IPS-15b (cell line): ENCODE data around the gene APOE.
"Not testable (repeated sequence)": the region's sequence is repeated elsewhere in the genome, so short reads cannot be mapped to it uniquely, and the experiment has no call there.

ENCODE experiments used
- H3K27me3 ChIP-seq: one replicate; pipeline ENCODE4 v1.6.1; 2013; ENCODE audit warnings: low read length; ENCODE audit not compliant: control insufficient read depth, insufficient read depth
- H3K36me3 ChIP-seq: one replicate; pipeline ENCODE4 v1.6.1; 2013; ENCODE audit warnings: low read length; ENCODE audit not compliant: control insufficient read depth, insufficient read depth
- H3K4me1 ChIP-seq: one replicate; pipeline ENCODE4 v1.6.1; 2013; ENCODE audit warnings: mild to moderate bottlenecking, low read length; ENCODE audit not compliant: control insufficient read depth, insufficient read depth
- H3K4me3 ChIP-seq: one replicate; pipeline ENCODE4 v1.5.1; 2013; ENCODE audit warnings: low read depth, low read length
- H3K9ac ChIP-seq: one replicate; pipeline ENCODE4 v1.6.1; 2013; ENCODE audit warnings: low read depth, mild to moderate bottlenecking, low read length
- H3K9me3 ChIP-seq: one replicate; pipeline ENCODE4 v1.6.1; 2013; ENCODE audit warnings: mild to moderate bottlenecking, low read length; ENCODE audit not compliant: control insufficient read depth, insufficient read depth

Gene APOE

DNA sequence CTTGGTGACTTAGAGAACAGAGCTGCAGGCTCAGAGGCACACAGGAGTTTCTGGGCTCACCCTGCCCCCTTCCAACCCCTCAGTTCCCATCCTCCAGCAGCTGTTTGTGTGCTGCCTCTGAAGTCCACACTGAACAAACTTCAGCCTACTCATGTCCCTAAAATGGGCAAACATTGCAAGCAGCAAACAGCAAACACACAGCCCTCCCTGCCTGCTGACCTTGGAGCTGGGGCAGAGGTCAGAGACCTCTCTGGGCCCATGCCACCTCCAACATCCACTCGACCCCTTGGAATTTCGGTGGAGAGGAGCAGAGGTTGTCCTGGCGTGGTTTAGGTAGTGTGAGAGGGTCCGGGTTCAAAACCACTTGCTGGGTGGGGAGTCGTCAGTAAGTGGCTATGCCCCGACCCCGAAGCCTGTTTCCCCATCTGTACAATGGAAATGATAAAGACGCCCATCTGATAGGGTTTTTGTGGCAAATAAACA, 18.7 kb downstream of the APOE start:
- H3K4me1 ChIP-seq, result no peaks in the 10 kb centered on the region
- H3K27me3 ChIP-seq, result no peaks in the 10 kb centered on the region
- H3K9me3 ChIP-seq, result no peaks in the 10 kb centered on the region
- H3K4me3 ChIP-seq, result no peak overlapping the region
- no peaks in the 10 kb centered on the region for H3K36me3 ChIP-seq
- no peak overlapping the region for H3K9ac ChIP-seq

DNA sequence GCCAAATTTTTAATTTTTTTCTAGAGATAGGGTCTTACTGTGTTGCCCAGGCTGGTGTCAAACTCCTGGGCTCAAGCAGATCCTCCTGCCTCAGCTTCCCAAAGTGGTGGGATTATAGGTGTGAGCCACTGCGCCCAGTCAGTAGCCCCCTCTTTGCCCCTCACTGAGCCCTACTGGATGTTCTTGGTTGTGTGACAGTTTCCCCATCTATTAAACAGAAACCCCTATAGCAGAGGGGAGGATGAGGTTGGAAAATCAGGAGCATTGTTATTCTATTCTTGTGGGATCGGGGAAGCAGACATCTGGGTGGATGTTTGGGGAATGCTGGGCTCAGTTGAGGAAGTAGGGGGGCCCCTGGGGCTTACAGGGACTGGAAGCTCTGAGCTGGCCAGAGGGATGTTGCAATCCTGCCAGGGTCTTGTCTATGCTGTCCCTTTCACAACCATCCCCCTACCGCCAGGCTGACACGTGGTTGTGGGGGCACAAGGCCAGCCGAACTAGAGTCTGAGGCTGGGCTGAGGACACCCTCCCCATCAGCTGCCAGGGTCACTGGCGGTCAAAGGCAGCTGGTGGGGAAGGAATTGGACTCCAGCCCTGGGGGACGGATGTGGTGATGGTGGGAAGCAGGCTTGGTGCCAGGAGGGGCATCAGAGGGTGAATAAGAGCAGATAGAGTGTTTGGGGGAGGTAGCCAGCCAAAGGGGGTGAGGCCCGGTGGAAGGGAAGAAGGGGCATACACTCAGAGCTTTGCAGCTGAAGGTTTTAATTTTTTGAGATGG, 19.7 kb downstream of the APOE start:
- Histone ChIP-seq H3K9ac (no peak overlapping the region), H3K36me3 (no peaks in the 10 kb centered on the region), H3K9me3 (no peaks in the 10 kb centered on the region), H3K4me1 (no peaks in the 10 kb centered on the region), H3K27me3 (no peaks in the 10 kb centered on the region), H3K4me3 (no peak overlapping the region)

DNA sequence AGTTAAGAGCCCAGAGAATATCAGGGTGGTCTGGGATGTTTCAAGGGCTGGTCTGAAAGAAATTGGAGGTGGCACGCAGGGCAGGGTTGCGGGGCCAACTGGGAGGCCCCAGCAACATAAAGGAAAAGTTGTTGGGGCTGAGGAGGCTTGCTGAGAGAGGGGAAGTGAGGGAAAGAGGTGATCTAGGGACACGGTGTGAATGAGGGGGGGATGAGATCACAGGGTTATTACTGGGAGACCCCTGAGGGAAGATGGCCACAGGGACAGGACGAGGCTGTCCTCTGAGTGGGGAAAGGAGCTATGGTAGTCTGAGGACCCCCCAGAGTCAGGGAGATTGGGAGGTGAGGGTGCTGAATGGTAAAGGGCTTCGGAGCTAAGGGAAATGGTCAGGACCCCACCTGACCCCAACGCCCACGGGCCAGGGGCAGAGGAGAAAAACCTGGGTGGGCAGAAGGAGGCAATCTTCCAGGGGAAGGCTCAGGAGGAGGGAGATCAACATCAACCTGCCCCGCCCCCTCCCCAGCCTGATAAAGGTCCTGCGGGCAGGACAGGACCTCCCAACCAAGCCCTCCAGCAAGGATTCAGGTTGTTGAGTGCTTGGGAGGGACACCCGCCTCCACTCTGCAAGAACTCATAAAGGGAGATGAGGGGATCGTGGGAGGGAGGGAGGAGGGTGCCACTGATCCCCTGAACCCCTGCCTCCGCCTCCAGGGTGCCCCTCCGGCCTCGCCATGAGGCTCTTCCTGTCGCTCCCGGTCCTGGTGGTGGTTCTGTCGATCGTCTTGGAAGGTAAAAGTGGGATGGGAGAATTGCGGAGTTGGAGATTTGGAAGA, 20.9 kb downstream of the APOE start:
- peak overlapping the region; percentile 37 for H3K4me3 ChIP-seq
- H3K9ac ChIP-seq, H3K9me3 ChIP-seq, H3K27me3 ChIP-seq, H3K4me1 ChIP-seq, H3K36me3 ChIP-seq: not testable (repeated sequence)

DNA sequence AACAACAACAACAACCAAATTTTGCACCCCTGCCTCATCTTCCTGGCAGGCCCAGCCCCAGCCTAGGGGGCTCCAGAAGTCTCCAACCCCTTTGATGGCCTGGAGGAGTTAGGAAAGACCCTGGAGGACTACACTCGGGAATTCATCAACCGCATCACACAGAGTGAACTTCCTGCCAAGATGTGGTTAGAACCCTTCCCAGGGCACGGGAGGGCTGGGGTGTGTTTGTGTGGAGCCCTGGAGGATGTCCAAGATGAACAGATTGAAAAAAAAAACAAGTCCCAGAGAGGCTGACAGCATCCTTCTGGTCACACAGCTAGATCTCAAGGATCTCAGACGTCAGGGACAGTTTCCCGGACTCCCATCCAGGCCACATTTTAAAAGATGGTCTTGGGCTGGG, 22.1 kb downstream of the APOE start:
- Histone ChIP-seq H3K9me3 (no peaks in the 10 kb centered on the region), H3K9ac (no peak overlapping the region), H3K36me3 (no peaks in the 10 kb centered on the region), H3K4me1 (no peaks in the 10 kb centered on the region), H3K27me3 (no peaks in the 10 kb centered on the region), H3K4me3 (no peak overlapping the region)

GRCh38 chr19:44930088-44930487, 24.5 kb downstream of the APOE start:
- H3K9ac ChIP-seq, result no peak overlapping the region
- H3K27me3 ChIP-seq, result no peaks in the 10 kb centered on the region
- H3K4me1 ChIP-seq, result no peaks in the 10 kb centered on the region
- no peaks in the 10 kb centered on the region for H3K36me3 ChIP-seq
- H3K9me3 ChIP-seq, result no peaks in the 10 kb centered on the region
- H3K4me3 ChIP-seq, result no peak overlapping the region

- Histone ChIP-seq H3K36me3 (no peaks in the 10 kb centered on the region), H3K9me3 (no peaks in the 10 kb centered on the region), H3K4me3 (no peak overlapping the region), H3K9ac (no peak overlapping the region), H3K4me1 (no peaks in the 10 kb centered on the region), H3K27me3 (no peaks in the 10 kb centered on the region)
Measured at GRCh38 chr19:44931541-44931940, 25.9 kb downstream of the APOE start.

- Histone ChIP-seq H3K4me1 (no peaks in the 10 kb centered on the region), H3K9ac (no peak overlapping the region), H3K4me3 (no peak overlapping the region), H3K9me3 (no peaks in the 10 kb centered on the region), H3K36me3 (no peaks in the 10 kb centered on the region), H3K27me3 (no peaks in the 10 kb centered on the region)
Measured at GRCh38 chr19:44939668-44940067, 34.1 kb downstream of the APOE start.

- no peaks in the 10 kb centered on the region for H3K36me3 ChIP-seq
- H3K4me1 ChIP-seq, result no peaks in the 10 kb centered on the region
- H3K9me3 ChIP-seq, result no peaks in the 10 kb centered on the region
- no peak within 1 kb of the TSS for H3K4me3 ChIP-seq
- no peak within 1 kb of the TSS for H3K9ac ChIP-seq
- no peaks in the 10 kb centered on the region for H3K27me3 ChIP-seq
Measured at GRCh38 chr19:44942067-44942571, 36.5 kb downstream of the APOE start, which contains the start of gene APOC4. Gene APOC4, plus strand, starts transcription at chr19:44942237. Its CDS starts 41 bp downstream, at chr19:44942278.

GRCh38 chr19:44943801-44944249, 38.2 kb downstream of the APOE start:
- no peaks in the 10 kb centered on the region for H3K27me3 ChIP-seq
- H3K4me3 ChIP-seq, result no peak overlapping the region
- no peaks in the 10 kb centered on the region for H3K9me3 ChIP-seq
- H3K9ac ChIP-seq, result no peak overlapping the region
- no peaks in the 10 kb centered on the region for H3K36me3 ChIP-seq
- H3K4me1 ChIP-seq, result no peaks in the 10 kb centered on the region

- no peaks in the 10 kb centered on the region for H3K36me3 ChIP-seq
- no peaks in the 10 kb centered on the region for H3K27me3 ChIP-seq
- H3K9me3 ChIP-seq, result no peaks in the 10 kb centered on the region
- H3K4me1 ChIP-seq, result no peaks in the 10 kb centered on the region
- no peak overlapping the region for H3K4me3 ChIP-seq
- peak overlapping the region; percentile 37 for H3K9ac ChIP-seq
Measured at GRCh38 chr19:44947041-44947581, 41.5 kb downstream of the APOE start.

DNA sequence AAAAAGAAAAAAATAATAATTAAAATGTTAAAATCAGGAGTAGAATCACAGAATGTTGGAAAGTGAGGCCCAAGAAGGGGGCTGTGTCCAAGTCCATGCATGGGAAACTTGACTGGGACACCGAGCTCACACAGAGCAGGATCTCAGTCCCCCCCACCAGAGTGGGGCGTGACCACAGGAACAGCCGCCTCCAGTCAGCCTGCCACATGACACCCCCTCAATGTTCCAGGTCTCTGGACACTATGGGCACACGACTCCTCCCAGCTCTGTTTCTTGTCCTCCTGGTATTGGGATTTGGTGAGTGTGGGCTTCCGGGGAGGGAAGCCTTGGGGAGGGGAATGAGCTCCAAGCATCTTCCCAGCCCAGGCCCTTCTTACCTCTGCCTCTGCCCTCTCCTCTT, 42.6 kb downstream of the APOE start:
- Histone ChIP-seq H3K36me3 (no peaks in the 10 kb centered on the region), H3K9me3 (no peaks in the 10 kb centered on the region), H3K4me1 (no peaks in the 10 kb centered on the region), H3K27me3 (no peaks in the 10 kb centered on the region), H3K9ac (no peak overlapping the region), H3K4me3 (no peak overlapping the region)
